GM19193 (cell line): ENCODE results near the gene UTS2B.

Source experiments
- POLR2A ChIP-seq: IDR thresholded peaks from 4 replicates; pipeline ENCODE4 v1.6.1; 2011; ENCODE audit not compliant: insufficient read depth, insufficient read length; ENCODE audit errors: extremely low read depth

Gene UTS2B

GRCh38 chr3:191340966-191341365 is 10.6 kb upstream of the UTS2B start:
- TF ChIP-seq POLR2A, result no peak

GRCh38 chr3:191340351-191340750 is 10.0 kb upstream of the UTS2B start:
- no peak for TF ChIP-seq POLR2A

- TF ChIP-seq POLR2A, result no peak
These were observed 9.1 kb upstream of the UTS2B start for GRCh38 chr3:191339316-191339917.

GRCh38 chr3:191338177-191338488 is 7.8 kb upstream of the UTS2B start:
- no peak for TF ChIP-seq POLR2A

- no peak for TF ChIP-seq POLR2A
These were observed 6.5 kb upstream of the UTS2B start for GRCh38 chr3:191336833-191337232.

GRCh38 chr3:191334346-191334893 is 4.1 kb upstream of the UTS2B start:
- TF ChIP-seq POLR2A, result no peak

- no peak for TF ChIP-seq POLR2A
These were observed 3.1 kb upstream of the UTS2B start for GRCh38 chr3:191333298-191333880.

- no peak for TF ChIP-seq POLR2A
These were observed 1.1 kb upstream of the UTS2B start for GRCh38 chr3:191331388-191331787.

GRCh38 chr3:191330530-191331048 is 263 bp upstream of the UTS2B start:
- TF ChIP-seq POLR2A, result no peak

- peak; percentile 78 for TF ChIP-seq POLR2A
These were observed 1.2 kb downstream of the UTS2B start, which contains the start of gene CCDC50 for GRCh38 chr3:191328962-191329653. TSS of gene CCDC50 (plus strand) at chr3:191329394. CDS start at chr3:191329675, 281 bp downstream.

GRCh38 chr3:191328383-191328961 is 1.9 kb downstream of the UTS2B start:
- no peak for TF ChIP-seq POLR2A

GRCh38 chr3:191327526-191327925 is 2.8 kb downstream of the UTS2B start:
- no peak for TF ChIP-seq POLR2A

GRCh38 chr3:191324936-191325335 is 5.4 kb downstream of the UTS2B start:
- TF ChIP-seq POLR2A, result no peak

- TF ChIP-seq POLR2A, result no peak
These were observed 9.1 kb downstream of the UTS2B start for GRCh38 chr3:191321019-191321767.

- TF ChIP-seq POLR2A, result no peak
These were observed 10.0 kb downstream of the UTS2B start for GRCh38 chr3:191320316-191320715.
